HEK293 (cell line): ENCODE measurements around the gene MSL2.
A peak's percentile ranks its signal among the peaks of the same experiment; 100 is the strongest.

Experiments
- CTCF ChIA-PET: fragments of 350-600 bp; formaldehyde crosslinking; extraction: SDS; loops from one replicate; lab custom pipeline; 2021; ENCODE audit warnings: antibody characterized with exemption; lab: Yijun Ruan, JAX
- POLR2A ChIA-PET: fragments of 300-600 bp; formaldehyde crosslinking; extraction: SDS; loops from one replicate; lab custom pipeline; 2020; ENCODE audit warnings: antibody characterized with exemption, inconsistent platforms; lab: Yijun Ruan, JAX
- H3K27ac ChIP-seq: fragments of 200-500 bp; sonication (Bioruptor generic); 2 replicates; pipeline ENCODE4 v1.5.1; 2014; ENCODE audit warnings: low read depth, low read length, control low read depth, inconsistent platforms; ENCODE audit errors: extremely low read depth
- H3K36me3 ChIP-seq, 2 experiments: fragments of 200-500 bp in 1 of 2; sonication (Bioruptor generic) in 1 of 2; 1 replicate in 1 of 2; 2 replicates in 1 of 2; pipeline ENCODE4 v1.5.1; 2014 to 2017; ENCODE audit warnings: inconsistent platforms in 2 of 2, low read length in 2 of 2; ENCODE audit not compliant: control insufficient read depth in 2 of 2, insufficient read depth in 1 of 2
- H3K4me1 ChIP-seq: fragments of 200-500 bp; sonication (Bioruptor generic); 2 replicates; pipeline ENCODE4 v1.5.1; 2014; ENCODE audit warnings: mild to moderate bottlenecking, low read length, inconsistent platforms; ENCODE audit not compliant: control insufficient read depth, insufficient read depth
- H3K4me3 ChIP-seq: 2 replicates; pipeline ENCODE4 v1.5.1; 2011; ENCODE audit warnings: low read depth, mild to moderate bottlenecking, control low read depth, low read length, moderate library complexity
- H3K9me3 ChIP-seq: fragments of 200-500 bp; sonication (Bioruptor generic); 2 replicates; pipeline ENCODE4 v1.5.1; 2014; ENCODE audit warnings: low read depth, low read length, inconsistent platforms; ENCODE audit not compliant: control insufficient read depth, insufficient read depth
- CTCF ChIP-seq: fragments of 450-650 bp; formaldehyde crosslinking; IDR thresholded peaks from 2 replicates; pipeline ENCODE4 v1.5.1; 2016; ENCODE audit warnings: missing biosample characterization, missing genetic modification characterization
- GLIS1 ChIP-seq: fragments of 450-650 bp; formaldehyde crosslinking; IDR thresholded peaks from 2 replicates; pipeline ENCODE4 v1.5.1; 2016; ENCODE audit warnings: missing biosample characterization, missing genetic modification characterization
- HIC1 ChIP-seq: fragments of 450-650 bp; formaldehyde crosslinking; IDR thresholded peaks from 2 replicates; pipeline ENCODE4 v1.5.1; 2016; ENCODE audit warnings: missing biosample characterization, missing genetic modification characterization
- KLF10 ChIP-seq: fragments of 450-650 bp; IDR thresholded peaks from 2 replicates; pipeline ENCODE4 v1.5.1; 2018; ENCODE audit warnings: missing biosample characterization, mild to moderate bottlenecking, missing genetic modification characterization
- MYNN ChIP-seq: fragments of 450-650 bp; formaldehyde crosslinking; IDR thresholded peaks from 2 replicates; pipeline ENCODE4 v1.5.1; 2016; ENCODE audit warnings: missing biosample characterization, missing genetic modification characterization, borderline replicate concordance
- SCRT1 ChIP-seq: fragments of 450-650 bp; formaldehyde crosslinking; IDR thresholded peaks from 2 replicates; pipeline ENCODE4 v1.5.1; 2016; ENCODE audit warnings: missing biosample characterization, missing genetic modification characterization, borderline replicate concordance
- SP7 ChIP-seq: fragments of 450-650 bp; formaldehyde crosslinking; IDR thresholded peaks from 2 replicates; pipeline ENCODE4 v1.5.1; 2016; ENCODE audit warnings: missing biosample characterization, missing genetic modification characterization
- WT1 ChIP-seq: fragments of 450-650 bp; formaldehyde crosslinking; IDR thresholded peaks from 2 replicates; pipeline ENCODE4 v1.5.1; 2016; ENCODE audit warnings: missing biosample characterization, missing genetic modification characterization
- ZNF121 ChIP-seq: fragments of 450-650 bp; formaldehyde crosslinking; IDR thresholded peaks from 2 replicates; pipeline ENCODE4 v1.5.1; 2016; ENCODE audit warnings: missing biosample characterization, missing genetic modification characterization
- ZNF280C ChIP-seq: fragments of 450-650 bp; formaldehyde crosslinking; IDR thresholded peaks from 2 replicates; pipeline ENCODE4 v1.5.1; 2016; ENCODE audit warnings: missing biosample characterization, missing genetic modification characterization
- ZNF596 ChIP-seq: fragments of 450-650 bp; IDR thresholded peaks from 2 replicates; pipeline ENCODE4 v1.5.0; 2018; ENCODE audit warnings: missing biosample characterization, mild to moderate bottlenecking, missing genetic modification characterization, moderate library complexity
- ZNF600 ChIP-seq: fragments of 450-650 bp; formaldehyde crosslinking; IDR thresholded peaks from 2 replicates; pipeline ENCODE4 v1.5.1; 2016; ENCODE audit warnings: missing biosample characterization, missing genetic modification characterization
- ZNF624 ChIP-seq: fragments of 450-650 bp; formaldehyde crosslinking; IDR thresholded peaks from 2 replicates; pipeline ENCODE4 v1.5.1; 2017; ENCODE audit warnings: missing biosample characterization, missing genetic modification characterization
- ZNF76 ChIP-seq: fragments of 450-650 bp; formaldehyde crosslinking; IDR thresholded peaks from 2 replicates; pipeline ENCODE4; 2016; ENCODE audit warnings: low read depth, missing biosample characterization, missing genetic modification characterization, borderline replicate concordance

MSL2 gene

GRCh38 chr3:136151219-136151618, 44.9 kb downstream of the MSL2 start:
- H3K36me3 ChIP-seq = peaks cover 0 to 18% of the 10 kb centered on the region in 2 experiments; a peak in 1 of 3 replicates
- no peak overlapping the region for H3K27ac ChIP-seq
- CTCF ChIA-PET = no interaction called here
- peaks cover 16% of the 10 kb centered on the region for H3K4me1 ChIP-seq
- peak; percentile 45; the same call in 1 of the 2 replicates for TF ChIP-seq ZNF600
- TF ChIP-seq ZNF76 (tag by site-specific recombination) = no peak
- TF ChIP-seq, all 188 proteins: peak for 1
- POLR2A ChIA-PET = no interaction called here
- Histone ChIP-seq H3K4me3 (no peak overlapping the region), H3K9me3 (no peaks in the 10 kb centered on the region)

- ChIA-PET POLR2A (no interaction called here), CTCF (no interaction called here)
- Histone ChIP-seq H3K36me3 (peaks cover 0 to 25% of the 10 kb centered on the region in 2 experiments; a peak in 1 of 3 replicates), H3K9me3 (no peaks in the 10 kb centered on the region), H3K4me1 (peaks cover 16% of the 10 kb centered on the region), H3K4me3 (no peak overlapping the region), H3K27ac (no peak overlapping the region)
- TF ChIP-seq ZNF280C (tag by site-specific recombination) = no peak
- TF ChIP-seq ZNF624 (tag by site-specific recombination) = no peak
Measured at GRCh38 chr3:136149667-136150066, 46.5 kb downstream of the MSL2 start.

GRCh38 chr3:136146981-136147729, 49.0 kb downstream of the MSL2 start:
- CTCF ChIA-PET = interaction anchor here (0.6 kb wide), 1 partner anchor 868 kb away, joined by 3 read pairs; no protein-coding TSS in a partner anchor
- no peaks in the 10 kb centered on the region for H3K9me3 ChIP-seq
- H3K27ac ChIP-seq = no peak overlapping the region
- H3K4me1 ChIP-seq = peaks cover 13% of the 10 kb centered on the region
- no peak for TF ChIP-seq ZNF596 (tag by site-specific recombination)
- peak; percentile 75 for TF ChIP-seq ZNF121 (tag by site-specific recombination)
- TF ChIP-seq SP7 = peak; percentile 69
- TF ChIP-seq GLIS1 = peak; percentile 55
- TF ChIP-seq WT1 (tag by site-specific recombination) = peak; percentile 37; the same call in 1 of the 2 replicates
- TF ChIP-seq CTCF (tag by site-specific recombination) = no peak
- TF ChIP-seq SCRT1 (tag by site-specific recombination) = no peak
- 0 out of 2 replicates have a peak, but pooled peaks have one; percentile 24 for TF ChIP-seq HIC1 (tag by site-specific recombination)
- no peak for TF ChIP-seq KLF10 (tag by site-specific recombination)
- no peak for TF ChIP-seq MYNN (tag by site-specific recombination)
- no peak overlapping the region for H3K4me3 ChIP-seq
- peaks cover 0 to 22% of the 10 kb centered on the region in 2 experiments; a peak in 1 of 3 replicates for H3K36me3 ChIP-seq
- POLR2A ChIA-PET = no interaction called here
